ENCODE data around the gene ATP10B.
"Not testable (repeated sequence)": the region's sequence is repeated elsewhere in the genome, so short reads cannot be mapped to it uniquely, and the experiment has no call there.

Gene ATP10B, protein sequence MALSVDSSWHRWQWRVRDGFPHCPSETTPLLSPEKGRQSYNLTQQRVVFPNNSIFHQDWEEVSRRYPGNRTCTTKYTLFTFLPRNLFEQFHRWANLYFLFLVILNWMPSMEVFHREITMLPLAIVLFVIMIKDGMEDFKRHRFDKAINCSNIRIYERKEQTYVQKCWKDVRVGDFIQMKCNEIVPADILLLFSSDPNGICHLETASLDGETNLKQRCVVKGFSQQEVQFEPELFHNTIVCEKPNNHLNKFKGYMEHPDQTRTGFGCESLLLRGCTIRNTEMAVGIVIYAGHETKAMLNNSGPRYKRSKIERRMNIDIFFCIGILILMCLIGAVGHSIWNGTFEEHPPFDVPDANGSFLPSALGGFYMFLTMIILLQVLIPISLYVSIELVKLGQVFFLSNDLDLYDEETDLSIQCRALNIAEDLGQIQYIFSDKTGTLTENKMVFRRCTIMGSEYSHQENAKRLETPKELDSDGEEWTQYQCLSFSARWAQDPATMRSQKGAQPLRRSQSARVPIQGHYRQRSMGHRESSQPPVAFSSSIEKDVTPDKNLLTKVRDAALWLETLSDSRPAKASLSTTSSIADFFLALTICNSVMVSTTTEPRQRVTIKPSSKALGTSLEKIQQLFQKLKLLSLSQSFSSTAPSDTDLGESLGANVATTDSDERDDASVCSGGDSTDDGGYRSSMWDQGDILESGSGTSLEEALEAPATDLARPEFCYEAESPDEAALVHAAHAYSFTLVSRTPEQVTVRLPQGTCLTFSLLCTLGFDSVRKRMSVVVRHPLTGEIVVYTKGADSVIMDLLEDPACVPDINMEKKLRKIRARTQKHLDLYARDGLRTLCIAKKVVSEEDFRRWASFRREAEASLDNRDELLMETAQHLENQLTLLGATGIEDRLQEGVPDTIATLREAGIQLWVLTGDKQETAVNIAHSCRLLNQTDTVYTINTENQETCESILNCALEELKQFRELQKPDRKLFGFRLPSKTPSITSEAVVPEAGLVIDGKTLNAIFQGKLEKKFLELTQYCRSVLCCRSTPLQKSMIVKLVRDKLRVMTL (N-terminal part only)

DNA sequence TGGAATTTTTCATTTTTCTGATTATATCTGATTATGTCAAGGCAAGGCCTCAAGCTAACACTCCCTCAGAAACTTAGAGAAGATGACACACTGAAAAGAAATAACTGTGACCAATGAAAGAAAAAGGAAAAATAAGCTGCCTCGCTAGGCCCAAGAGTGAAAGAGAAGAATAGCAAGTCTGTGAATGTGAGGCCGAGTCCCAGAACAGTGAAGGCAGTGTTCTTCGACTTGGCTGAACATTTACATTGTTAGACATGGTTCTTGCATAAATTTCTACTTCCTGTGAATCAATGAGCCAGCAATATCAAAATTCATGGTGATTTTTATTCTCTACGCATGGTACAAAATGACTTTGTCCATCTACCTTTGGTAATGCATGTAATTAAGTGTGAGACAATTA is at the start of gene ATP10B:
ATP10B (minus strand) TSS at position 163 of the 400 bp plus-strand sequence. CDS start 164,137 bp downstream, outside the sequence.
- no peak for DNase-seq

DNA sequence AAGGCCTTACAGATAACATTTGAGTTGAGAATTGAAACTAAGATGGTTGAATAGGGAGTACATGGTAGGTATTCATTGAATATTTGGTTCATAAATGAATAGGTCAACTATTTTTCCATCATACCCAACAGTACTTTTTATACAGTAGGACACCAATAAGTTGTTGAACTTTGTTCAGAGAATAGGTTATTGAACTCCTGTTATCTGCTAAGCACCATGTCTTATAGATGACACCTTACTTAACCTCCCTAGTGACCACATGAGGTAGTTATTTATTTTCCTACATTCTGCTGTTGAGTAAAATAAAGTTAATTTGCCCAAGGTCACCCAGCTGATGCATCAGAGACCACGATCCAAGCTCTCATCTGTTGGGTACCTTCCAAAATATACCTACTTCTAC is 49.6 kb upstream of the ATP10B start:
- DNase-seq: no peak

DNA sequence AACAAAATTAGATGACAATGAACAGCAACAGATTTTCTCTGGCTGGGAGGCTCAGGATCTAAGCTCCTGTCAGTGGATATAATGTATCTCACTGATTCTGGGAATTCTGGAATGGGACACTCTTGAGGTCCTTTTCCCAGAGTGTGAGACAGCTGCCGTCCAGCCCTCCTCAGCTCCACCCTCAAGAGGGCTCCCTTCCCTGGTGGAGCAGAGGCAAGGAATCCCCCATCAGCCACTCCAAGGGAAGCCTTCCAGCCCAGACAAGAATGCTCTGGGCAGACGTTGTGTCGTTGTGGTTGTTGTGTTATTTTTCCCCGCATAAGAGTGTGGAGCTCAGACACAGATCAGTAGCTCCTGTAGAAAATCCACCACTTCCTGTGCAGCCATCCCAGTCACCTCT is 47.7 kb upstream of the ATP10B start:
- no peak for DNase-seq

DNA sequence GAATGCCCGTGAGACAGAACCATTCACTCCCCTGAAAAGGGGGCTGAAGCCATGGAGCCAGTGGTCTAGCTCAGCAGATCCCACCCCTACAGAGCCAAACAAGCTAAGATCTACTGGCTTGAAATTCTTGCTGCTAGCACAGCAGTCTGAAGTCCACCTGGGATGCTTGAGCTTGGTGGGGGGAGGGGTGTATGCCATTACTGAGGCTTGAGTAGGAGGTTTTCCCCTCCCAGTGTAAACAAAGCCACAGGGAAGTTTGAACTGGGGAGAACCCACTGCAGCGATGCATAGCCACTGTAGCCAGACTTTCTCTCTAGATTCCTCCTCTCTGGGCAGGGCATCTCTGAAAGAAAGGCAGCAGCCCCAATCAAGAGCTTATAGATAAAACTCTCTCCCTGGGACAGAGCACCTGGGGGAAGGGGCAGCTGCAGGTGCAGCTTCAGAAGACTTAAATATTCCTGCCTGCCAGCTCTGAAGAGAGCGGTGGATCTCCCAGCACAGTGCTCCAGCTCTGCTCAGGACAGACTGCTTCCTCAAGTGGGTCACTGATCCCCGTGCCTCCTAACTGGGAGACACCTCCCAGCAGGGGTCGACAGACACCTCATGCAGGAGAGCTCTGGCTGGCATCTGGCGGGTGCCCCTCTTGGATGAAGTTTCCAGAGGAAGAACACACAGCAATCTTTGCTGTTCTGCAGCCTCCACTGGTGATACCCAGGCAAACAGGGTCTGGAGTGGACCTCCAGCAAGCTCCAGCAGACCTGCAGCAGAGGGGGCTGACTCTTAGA is 41.4 kb upstream of the ATP10B start:
- not testable (repeated sequence) for DNase-seq

DNA sequence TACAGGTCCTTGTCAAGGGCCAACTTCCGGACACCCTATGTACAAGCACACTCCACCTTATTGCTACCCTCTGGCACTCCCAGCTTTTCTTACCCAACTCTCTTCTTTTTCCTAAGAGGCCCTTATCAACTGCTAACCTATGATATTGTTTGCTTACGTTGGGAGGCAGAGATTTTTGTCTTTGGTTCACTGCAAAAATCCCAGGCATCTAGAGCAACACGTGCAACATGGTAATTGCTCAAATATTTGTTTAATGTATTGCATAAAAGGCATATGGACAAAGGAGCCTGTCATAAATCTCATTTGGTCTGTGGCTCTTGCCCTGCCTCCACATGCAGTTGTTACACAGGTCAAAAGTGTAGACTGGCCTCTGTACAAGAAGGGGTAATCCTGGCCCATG is 35.8 kb upstream of the ATP10B start:
- no peak for DNase-seq

DNA sequence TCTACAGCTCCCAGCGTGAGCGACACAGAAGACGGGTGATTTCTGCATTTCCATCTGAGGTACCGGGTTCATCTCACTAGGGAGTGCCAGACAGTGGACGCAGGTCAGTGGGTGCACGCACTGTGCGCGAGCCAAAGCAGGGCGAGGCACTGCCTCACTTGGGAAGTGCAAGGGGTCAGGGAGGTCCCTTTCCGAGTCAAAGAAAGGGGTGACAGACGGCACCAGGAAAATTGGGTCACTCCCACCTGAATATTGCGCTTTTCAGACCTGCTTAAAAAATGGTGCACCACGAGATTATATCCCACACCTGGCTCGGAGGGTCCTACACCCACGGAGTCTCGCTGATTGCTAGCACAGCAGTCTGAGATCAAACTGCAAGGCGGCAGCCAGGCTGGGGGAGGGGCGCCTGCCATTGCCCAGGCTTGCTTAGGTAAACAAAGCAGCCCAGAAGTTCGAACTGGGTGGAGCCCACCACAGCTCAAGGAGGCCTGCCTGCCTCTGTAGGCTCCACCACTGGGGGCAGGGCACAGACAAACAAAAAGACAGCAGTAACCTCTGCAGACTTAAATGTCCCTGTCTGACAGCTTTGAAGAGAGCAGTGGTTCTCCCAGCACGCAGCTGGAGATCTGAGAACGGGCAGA is 21.7 kb upstream of the ATP10B start:
- not testable (repeated sequence) for DNase-seq

DNA sequence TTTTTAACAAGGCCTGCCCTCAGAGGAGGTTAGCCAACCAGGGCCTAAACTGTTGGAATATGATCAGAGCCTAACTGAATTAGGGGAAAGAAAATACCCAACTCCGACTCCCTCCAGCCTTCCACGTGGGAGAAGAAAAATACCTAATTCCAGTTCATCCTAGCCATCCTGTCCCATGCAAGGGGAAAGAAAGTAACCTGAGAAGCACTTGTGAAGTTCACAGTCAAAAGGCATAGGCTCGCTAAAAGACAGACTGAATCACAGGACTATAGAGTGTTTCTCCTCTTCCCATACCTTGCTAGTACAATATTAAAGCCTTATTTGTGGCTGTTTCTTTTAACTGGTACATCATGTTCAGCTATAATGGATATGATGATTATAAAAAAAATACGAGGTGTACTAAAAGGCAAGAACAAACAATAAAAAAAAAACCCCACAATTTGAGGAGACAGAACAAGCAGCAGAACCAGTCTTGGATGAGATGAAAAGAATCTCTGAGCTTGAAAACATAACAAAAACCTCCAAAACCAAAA is 18.0 kb upstream of the ATP10B start:
- DNase-seq: no peak

DNA sequence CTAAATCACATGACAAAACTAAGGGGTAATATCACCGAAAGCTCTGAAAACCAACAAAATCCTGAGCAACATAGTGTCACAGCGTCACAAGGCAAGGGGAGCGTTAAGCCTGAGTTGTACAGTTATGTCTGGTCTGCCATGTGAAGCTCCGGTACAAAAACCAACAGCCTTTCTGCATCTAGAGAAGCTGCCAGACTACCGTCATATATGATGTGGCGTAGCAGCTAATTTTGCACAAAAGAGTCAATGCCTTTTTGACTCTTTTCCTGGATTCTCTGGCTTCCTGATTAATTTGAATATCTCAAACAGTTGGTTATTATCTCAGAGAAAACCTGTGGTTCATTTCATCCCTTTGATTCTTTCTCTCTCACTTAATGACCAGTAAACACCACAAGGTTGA is 16.0 kb upstream of the ATP10B start:
- DNase-seq: no peak

DNA sequence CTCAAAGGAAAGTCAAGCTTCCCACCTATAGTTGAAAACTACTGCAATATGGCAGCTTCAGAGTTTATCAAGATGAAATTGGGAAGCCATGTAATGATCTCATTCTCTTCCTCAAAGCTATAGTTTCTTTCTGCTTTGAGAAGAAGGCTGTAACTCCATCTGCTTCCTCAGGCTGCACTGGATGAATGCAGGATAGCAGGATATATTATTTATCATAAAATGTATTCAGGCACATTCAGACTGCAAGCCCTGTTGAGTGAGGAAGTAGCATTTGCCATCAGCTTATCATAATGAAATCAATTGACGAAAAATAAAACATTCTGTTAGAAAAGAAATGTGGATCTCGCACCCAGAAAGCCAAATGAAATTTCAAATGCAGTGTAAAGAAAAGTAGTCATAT is 560 bp downstream of the ATP10B start:
- DNase-seq: no peak

DNA sequence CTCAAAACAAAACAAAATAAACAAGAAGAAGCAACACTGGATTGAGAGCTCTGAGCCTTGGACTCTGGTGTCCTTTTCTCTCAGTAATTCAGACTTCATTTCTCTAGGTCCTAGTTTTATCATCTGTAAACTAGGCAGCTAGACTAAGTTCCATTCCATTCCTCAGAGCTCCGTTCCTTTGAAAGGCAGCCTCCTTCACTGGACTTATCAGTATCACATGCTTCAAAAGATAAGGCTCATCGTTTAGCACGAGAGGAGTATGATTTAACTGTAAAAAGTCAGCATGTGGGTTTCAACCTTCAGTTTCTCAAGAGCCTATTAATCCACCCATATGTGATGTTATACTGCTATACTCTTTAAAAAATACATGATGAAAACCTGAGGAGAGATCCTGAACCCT is 1.6 kb downstream of the ATP10B start:
- no peak for DNase-seq

DNA sequence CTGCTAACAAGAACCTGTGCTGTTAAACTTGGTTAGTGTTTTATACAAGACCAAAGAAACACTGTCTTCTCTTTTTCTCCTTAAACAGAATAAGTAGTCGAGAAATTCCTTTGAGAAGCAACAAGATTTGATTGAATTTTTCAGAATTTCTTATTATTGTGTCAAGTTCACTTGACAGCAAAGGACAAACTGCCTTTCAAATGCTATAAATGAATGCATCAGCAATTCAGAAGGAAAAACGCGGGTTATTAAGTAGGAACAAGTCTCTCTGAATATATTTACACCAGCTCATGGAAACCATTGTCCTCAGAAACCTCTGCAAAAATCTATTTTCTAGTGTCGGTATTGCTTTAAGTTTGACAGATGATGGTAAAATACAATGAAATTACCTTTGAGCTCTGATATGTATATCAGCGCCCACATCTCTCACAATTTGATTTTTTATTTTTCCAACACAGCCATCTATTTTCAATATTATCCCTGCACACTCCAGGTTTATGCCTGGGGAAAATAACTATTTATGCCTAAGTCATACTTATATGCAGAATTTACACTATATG is 4.4 kb downstream of the ATP10B start:
- DNase-seq: no peak

DNA sequence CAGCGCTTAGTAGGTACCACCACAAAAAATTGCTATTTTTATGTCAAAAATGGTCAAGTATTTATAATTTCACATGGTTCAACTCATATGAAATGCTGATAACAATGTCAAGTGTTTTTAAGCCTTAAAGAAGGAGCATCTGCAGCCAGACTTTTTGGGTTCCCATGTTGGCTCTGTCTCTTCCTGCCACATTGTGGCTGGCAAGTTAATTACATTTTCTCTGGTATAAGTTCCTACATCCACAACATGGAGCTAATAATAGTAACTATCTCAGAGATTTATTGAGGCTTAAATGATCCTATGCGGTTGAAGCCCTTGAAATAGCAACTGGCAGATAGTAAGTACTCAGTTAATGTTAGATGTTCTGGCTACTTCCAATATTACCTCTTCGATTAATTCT is 5.4 kb downstream of the ATP10B start:
- DNase-seq: no peak

DNA sequence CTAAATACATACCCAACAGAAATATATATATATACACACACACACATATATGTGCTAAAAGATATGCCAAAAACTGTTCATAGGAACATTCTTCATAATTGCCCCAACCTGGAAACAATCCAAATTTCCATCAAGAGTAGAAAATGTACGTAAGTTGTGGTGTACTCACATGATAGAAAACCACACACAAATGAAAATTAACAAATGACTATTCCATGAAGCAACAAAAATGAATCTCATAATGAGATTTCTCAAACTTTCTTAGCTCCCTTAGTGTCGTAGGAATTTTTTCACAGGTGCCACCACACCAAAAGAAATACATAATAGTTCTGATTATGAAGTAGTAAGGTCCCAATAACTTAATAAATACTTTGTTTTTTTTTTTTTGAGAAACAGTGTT is 7.8 kb downstream of the ATP10B start:
- DNase-seq: no peak

DNA sequence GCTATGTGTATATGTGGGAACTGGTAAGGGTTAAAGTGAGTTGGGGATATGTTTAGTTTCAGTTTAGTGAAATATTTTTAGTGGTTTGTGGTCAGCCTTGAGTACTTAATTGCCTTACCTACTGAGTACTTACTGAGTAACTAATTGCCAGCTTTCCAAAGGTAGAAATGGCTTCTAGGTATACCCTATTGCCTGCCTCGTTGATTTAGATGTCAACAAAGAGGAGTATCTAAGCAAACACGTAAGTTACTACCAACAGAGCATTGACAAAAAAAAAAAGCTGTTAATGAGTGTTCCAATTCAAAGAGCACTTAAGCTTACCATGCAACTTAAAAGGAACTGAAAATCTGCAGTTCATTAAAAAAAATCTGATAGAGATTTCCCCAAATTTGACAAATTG is 8.8 kb downstream of the ATP10B start:
- no peak for DNase-seq

DNA sequence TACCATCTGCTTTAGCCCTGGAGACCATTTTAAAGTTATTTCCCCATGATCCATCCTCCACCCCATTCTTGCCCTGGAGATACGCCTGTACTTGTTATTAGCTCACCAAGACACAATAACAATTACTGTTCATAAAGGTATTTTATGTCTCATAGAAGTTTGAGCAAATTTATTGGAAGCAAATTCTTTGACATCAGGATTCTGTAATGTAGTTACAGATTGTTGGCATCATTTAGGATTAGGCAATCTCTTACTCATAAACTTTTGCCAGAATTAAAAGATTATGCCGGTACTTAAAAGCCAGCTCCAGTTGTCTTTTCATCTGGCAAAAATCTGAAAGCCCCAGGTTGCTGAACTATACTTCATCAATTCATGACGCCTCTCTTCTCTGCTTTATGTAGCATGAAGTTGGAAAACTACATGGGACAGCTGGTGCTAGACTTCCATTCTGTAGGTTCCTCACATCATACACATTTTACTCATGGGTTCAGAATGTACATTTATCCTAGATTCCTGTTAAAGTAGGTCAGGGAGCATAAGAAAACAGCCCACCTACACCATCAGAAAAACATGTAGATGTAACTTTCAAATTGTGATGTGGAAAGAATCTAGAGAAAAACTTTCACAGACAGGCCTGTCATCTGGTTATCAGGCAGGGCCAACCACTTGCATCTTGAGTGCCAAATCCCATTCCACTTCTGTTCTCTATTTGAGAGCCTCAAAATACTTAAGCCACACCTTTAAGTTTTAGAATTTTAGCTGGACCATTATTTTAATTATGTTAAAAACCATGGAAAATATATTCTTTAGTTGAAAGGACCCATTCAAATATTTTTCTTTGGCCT is 14.0 kb downstream of the ATP10B start:
- peak; percentile 52 for DNase-seq

DNA sequence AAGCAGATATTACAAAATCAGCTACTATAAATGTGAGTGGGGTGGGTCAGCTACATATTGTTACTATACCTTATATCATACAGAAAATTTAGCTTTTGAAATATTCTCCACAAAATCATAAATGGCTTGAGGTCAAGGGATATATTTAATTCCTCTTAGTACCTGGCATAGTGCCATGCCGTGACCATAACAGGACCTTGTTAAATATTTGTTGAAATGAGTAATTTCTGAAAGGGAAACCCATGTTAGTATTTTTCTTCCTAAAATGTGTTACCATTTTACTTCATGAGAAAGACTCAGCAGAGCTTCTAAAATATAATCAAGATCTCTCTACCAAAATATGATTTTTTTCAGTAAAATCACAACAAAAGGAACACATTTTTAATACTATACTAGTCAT is 14.8 kb downstream of the ATP10B start:
- DNase-seq: peak; percentile 4

DNA sequence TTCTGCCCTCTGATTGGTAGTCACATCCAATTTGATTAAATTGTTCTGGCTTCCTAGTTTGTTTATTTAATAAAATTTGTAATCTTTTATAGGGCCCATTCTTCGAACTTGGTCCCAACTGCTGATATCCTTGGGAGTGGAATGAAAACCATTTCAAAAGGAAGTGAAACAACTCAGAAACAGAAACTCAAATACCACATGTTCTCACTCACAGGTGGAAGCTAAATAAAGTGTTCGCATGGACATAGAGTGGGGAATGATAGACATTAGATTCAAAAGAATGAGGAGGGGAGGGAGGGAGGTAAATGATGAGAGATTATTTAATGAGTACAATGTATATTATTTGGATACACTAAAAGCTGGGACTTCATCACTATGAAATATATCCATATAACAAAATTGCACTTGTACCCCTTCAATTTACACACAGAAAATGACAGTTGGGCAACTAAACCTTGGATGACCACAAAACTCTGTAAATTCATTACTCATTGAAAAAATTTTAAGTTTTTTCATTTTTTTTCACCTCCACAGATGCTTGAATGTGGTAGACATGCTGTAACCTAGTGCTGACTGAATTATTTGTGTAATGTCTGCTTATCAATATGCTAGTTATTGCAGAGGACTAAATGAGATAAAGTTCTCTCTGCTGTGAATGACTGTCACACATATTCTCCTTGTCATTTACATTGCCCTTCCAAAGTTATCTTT is 16.0 kb downstream of the ATP10B start:
- no peak for DNase-seq

DNA sequence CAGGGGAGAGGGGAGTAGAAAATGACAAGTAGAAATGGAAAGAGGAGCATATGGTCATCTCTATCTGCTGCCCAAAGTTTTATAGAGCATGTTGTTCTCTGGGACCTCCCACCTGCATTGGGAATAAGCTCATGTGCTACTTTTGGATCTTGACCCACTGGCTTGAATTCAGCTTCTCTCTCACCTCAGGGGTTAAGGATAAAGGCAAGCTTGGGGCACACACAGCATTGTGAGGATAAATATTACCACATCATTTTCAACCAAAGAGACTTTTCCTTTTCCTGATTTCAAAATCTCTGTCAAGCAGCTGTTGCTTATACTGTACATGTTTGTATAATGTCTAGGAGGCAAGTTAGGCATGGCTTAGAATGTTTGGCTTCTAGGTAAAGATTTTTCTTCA is 16.6 kb downstream of the ATP10B start:
- no peak for DNase-seq

DNA sequence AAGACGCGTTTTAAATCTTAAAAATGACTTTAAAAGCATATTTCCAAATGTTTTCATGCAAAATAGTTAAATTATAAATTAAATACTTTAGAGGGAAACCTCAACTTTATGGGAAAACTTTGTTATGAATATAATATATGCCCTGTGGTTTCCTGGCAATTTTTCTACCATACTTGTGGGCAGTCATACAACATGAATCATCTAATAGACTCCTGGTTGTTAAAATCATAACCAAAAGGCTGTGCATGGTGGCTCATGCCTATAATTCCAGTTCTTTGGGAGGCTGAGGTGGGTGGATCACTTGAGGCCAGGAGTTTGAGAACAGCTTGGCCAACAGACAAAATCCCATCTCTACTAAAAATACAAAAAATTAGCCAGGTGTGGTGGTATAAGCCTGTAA is 18.2 kb downstream of the ATP10B start:
- peak; percentile 59 for DNase-seq

DNA sequence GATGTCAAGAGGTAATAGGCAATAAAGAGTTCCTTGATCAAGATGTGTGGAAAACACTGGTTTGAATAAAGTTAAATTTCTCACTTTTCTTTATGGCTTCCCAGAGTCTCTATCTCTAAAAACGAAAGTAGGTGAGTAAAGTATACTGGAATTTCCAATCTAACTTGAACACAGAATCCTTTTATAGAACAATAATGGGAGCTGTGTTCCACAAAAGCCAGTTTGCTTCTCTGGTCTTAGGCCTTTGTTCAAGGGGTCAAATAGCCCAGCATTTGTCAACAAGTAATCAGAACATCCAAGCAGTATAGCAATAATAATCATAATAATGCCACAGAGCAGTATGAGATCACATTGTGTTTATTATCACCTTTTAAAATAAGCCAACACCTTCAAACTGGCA is 20.2 kb downstream of the ATP10B start:
- DNase-seq: no peak

Measured in fibroblast of skin of right biceps (primary cell).